Measurements from ENCODE around the gene ASIC2.

The ASIC2 gene

GRCh38 chr17:33292981-33293867 is at the start of gene ASIC2:
ASIC2 (minus strand) TSS chr17:33293295.
- DNase-seq, result no peak

- DNase-seq, result no peak
Observed at GRCh38 chr17:33342025-33342424, 48.9 kb upstream of the ASIC2 start.

GRCh38 chr17:33338242-33338641 is 45.1 kb upstream of the ASIC2 start:
- no peak for DNase-seq

- DNase-seq, result no peak
Observed at GRCh38 chr17:33335491-33336173, 42.5 kb upstream of the ASIC2 start.

- no peak for DNase-seq
Observed at GRCh38 chr17:33334703-33335102, 41.6 kb upstream of the ASIC2 start.

- no peak for DNase-seq
Observed at GRCh38 chr17:33330877-33331276, 37.8 kb upstream of the ASIC2 start.

- DNase-seq, result no peak
Observed at GRCh38 chr17:33328129-33328528, 35.0 kb upstream of the ASIC2 start.

GRCh38 chr17:33324736-33325135 is 31.6 kb upstream of the ASIC2 start:
- DNase-seq, result no peak

- DNase-seq, result no peak
Observed at GRCh38 chr17:33322063-33322462, 29.0 kb upstream of the ASIC2 start.

- no peak for DNase-seq
Observed at GRCh38 chr17:33318241-33318640, 25.1 kb upstream of the ASIC2 start.

GRCh38 chr17:33316746-33317145 is 23.7 kb upstream of the ASIC2 start:
- DNase-seq, result no peak

GRCh38 chr17:33310296-33310695 is 17.2 kb upstream of the ASIC2 start:
- no peak for DNase-seq

- no peak for DNase-seq
Observed at GRCh38 chr17:33303254-33303653, 10.2 kb upstream of the ASIC2 start.

- no peak for DNase-seq
Observed at GRCh38 chr17:33302394-33302793, 9.3 kb upstream of the ASIC2 start.

GRCh38 chr17:33300241-33300640 is 7.1 kb upstream of the ASIC2 start:
- DNase-seq, result no peak

- DNase-seq, result no peak
Observed at GRCh38 chr17:33299115-33299514, 6.0 kb upstream of the ASIC2 start.

- no peak for DNase-seq
Observed at GRCh38 chr17:33297643-33298042, 4.5 kb upstream of the ASIC2 start.

- no peak for DNase-seq
Observed at GRCh38 chr17:33294994-33295393, 1.9 kb upstream of the ASIC2 start.

GRCh38 chr17:33292201-33292980 is 704 bp downstream of the ASIC2 start:
- no peak for DNase-seq

GRCh38 chr17:33291248-33292200 is 1.6 kb downstream of the ASIC2 start:
- DNase-seq, result no peak

GRCh38 chr17:33290253-33290652 is 2.8 kb downstream of the ASIC2 start:
- no peak for DNase-seq

- no peak for DNase-seq
Observed at GRCh38 chr17:33288954-33289353, 4.1 kb downstream of the ASIC2 start.
